CD14-positive monocyte (primary cell): ENCODE measurements around the gene TMEM19. TPM values are rescaled to one million over a fixed set of nuclear protein-coding genes. Genes with fewer than 3 reads are reported as not detected.

ENCODE experiments used
- DNase-seq, 3 donors: peaks; one replicate each; pipeline ENCODE4 v3.0.0-alpha.2; 2011 to 2022
- H2AFZ ChIP-seq: 2 replicates; pipeline ENCODE4 v1.6.0; 2012; ENCODE audit warnings: mild to moderate bottlenecking, low read depth, low read length, inconsistent platforms; ENCODE audit not compliant: insufficient read depth, poor library complexity, severe bottlenecking
- H3K27ac ChIP-seq, 2 donors: 1 replicate in 1 of 2; 2 replicates in 1 of 2; pipeline ENCODE4 v1.5.1; 2012 to 2013; ENCODE audit warnings: low read length in 2 of 2, control low read depth in 1 of 2, inconsistent platforms in 1 of 2, low read depth in 1 of 2, mild to moderate bottlenecking in 1 of 2
- H3K27me3 ChIP-seq, 2 donors: one replicate each; pipeline versions ENCODE4 v1.6.0 to v1.6.1; 2011 to 2013; ENCODE audit warnings: low read length in 2 of 2; ENCODE audit not compliant: control insufficient read depth in 2 of 2, insufficient read depth in 2 of 2
- H3K36me3 ChIP-seq, 2 donors: replicated peaks in 1 of 2; 1 replicate in 1 of 2; 2 replicates in 1 of 2; pipeline versions ENCODE4 v1.5.1 to v1.6.1; 2012 to 2013; ENCODE audit warnings: low read length in 2 of 2, control low read depth in 1 of 2, inconsistent platforms in 1 of 2, mild to moderate bottlenecking in 1 of 2; ENCODE audit not compliant: insufficient read depth in 2 of 2, control insufficient read depth in 1 of 2
- H3K4me1 ChIP-seq, 2 donors: 1 replicate in 1 of 2; 2 replicates in 1 of 2; pipeline versions ENCODE4 v1.5.1 to v1.6.1; 2012 to 2013; ENCODE audit warnings: low read length in 2 of 2, control low read depth in 1 of 2, inconsistent platforms in 1 of 2, mild to moderate bottlenecking in 1 of 2, moderate library complexity in 1 of 2; ENCODE audit not compliant: insufficient read depth in 2 of 2, control insufficient read depth in 1 of 2
- H3K4me2 ChIP-seq: replicated peaks from 2 replicates; pipeline ENCODE3; 2012; ENCODE audit warnings: low read length, moderate library complexity, mild to moderate bottlenecking; ENCODE audit not compliant: poor library complexity, severe bottlenecking; ENCODE audit errors: extremely low read depth
- H3K4me3 ChIP-seq, 3 experiments: fragments of 200-600 bp in 1 of 3; sonication (generic) in 1 of 3; replicated peaks in 1 of 3; 1 replicate in 2 of 3; 2 replicates in 1 of 3; pipeline ENCODE4 v1.5.1; 2011 to 2013; ENCODE audit warnings: low read length in 3 of 3, mild to moderate bottlenecking in 3 of 3, control low read depth in 2 of 3, low read depth in 2 of 3, inconsistent platforms in 1 of 3, moderate library complexity in 1 of 3
- H3K79me2 ChIP-seq: 2 replicates; pipeline ENCODE4 v1.6.0; 2012; ENCODE audit warnings: mild to moderate bottlenecking, control low read depth, inconsistent platforms, low read length, moderate library complexity; ENCODE audit not compliant: insufficient read depth
- H3K9ac ChIP-seq: 2 replicates; pipeline ENCODE4 v1.6.0; 2017; ENCODE audit warnings: low read length, mild to moderate bottlenecking; ENCODE audit not compliant: insufficient read depth, poor library complexity, severe bottlenecking
- H3K9me3 ChIP-seq, 2 donors: replicated peaks in 1 of 2; 1 replicate in 1 of 2; 2 replicates in 1 of 2; pipeline versions ENCODE4 v1.5.1 to v1.6.1; 2012 to 2013; ENCODE audit warnings: low read length in 2 of 2, control low read depth in 1 of 2; ENCODE audit not compliant: control insufficient read depth in 1 of 2, insufficient read depth in 1 of 2
- H4K20me1 ChIP-seq: 2 replicates; pipeline ENCODE4 v1.6.0; 2012; ENCODE audit warnings: mild to moderate bottlenecking, low read length, control low read depth, moderate library complexity; ENCODE audit not compliant: insufficient read depth
- H3K27ac Mint-ChIP-seq, 7 donors: one replicate each; pipeline ENCODE4 v1.8.0; 2020; ENCODE audit warnings: mild to moderate bottlenecking in 7 of 7, mixed read lengths in 7 of 7, moderate library complexity in 6 of 7, inconsistent platforms in 2 of 7
- H3K27me3 Mint-ChIP-seq, 3 donors: one replicate each; pipeline ENCODE4 v1.8.0; 2021 to 2022; ENCODE audit warnings: low read depth in 3 of 3, mild to moderate bottlenecking in 3 of 3, mixed read lengths in 3 of 3, moderate library complexity in 3 of 3, inconsistent platforms in 1 of 3
- H3K36me3 Mint-ChIP-seq, 2 donors: one replicate each; pipeline ENCODE4 v1.8.0; 2020; ENCODE audit warnings: mixed read lengths in 2 of 2, inconsistent platforms in 1 of 2, mild to moderate bottlenecking in 1 of 2
- H3K4me1 Mint-ChIP-seq: one replicate; pipeline ENCODE4 v1.8.0; 2020; ENCODE audit warnings: mild to moderate bottlenecking, mixed read lengths
- H3K4me3 Mint-ChIP-seq, 2 donors: one replicate each; pipeline ENCODE4 v1.8.0; 2020; ENCODE audit warnings: mild to moderate bottlenecking in 2 of 2, mixed read lengths in 2 of 2, moderate library complexity in 1 of 2
- H3K9me3 Mint-ChIP-seq, 7 donors: one replicate each; pipeline ENCODE4 v1.8.0; 2020 to 2022; ENCODE audit warnings: mixed read lengths in 7 of 7, mild to moderate bottlenecking in 6 of 7, moderate library complexity in 6 of 7, inconsistent platforms in 2 of 7
- WGBS: methylation state at CpG from one replicate; pipeline ENCODE4 v1.1.5; 2013; ENCODE audit warnings: missing lambda C conversion rate; ENCODE audit not compliant: insufficient coverage; 5-methylcytosine and 5-hydroxymethylcytosine counted together
- intact Hi-C, 2 donors: fragments of 100-400 bp; cut with micrococcal nuclease; formaldehyde crosslinking; loops; one replicate each; pipeline versions ENCODE4 v1.15.0 to v1.15.1; 2023
- polyA plus RNA-seq, 3 donors: library from polyadenylated mRNA; depleted of rRNA in 1 of 3; unstranded in 2 of 3; stranded (reverse) in 1 of 3; fragments of 300-500 nt in 2 of 3; fragments of >200 nt in 1 of 3; fragmentation: Illumina TruSeq in 2 of 3; gene quantifications; 1 replicate in 2 of 3; 2 replicates in 1 of 3; pipeline ENCODE4 v1.2.3, GENCODE V29; 2012 to 2021
- TF ChIP-seq, protein P1 (sequence below): fragments of 200-600 bp; IDR thresholded peaks from one replicate; pipeline ENCODE4 v1.8.0; 2022; ENCODE audit warnings: antibody characterized with exemption, mild to moderate bottlenecking

Gene TMEM19
- polyA plus RNA-seq, 3 donors: 9.1 to 39.7 (median 25.4) TPM

DNA sequence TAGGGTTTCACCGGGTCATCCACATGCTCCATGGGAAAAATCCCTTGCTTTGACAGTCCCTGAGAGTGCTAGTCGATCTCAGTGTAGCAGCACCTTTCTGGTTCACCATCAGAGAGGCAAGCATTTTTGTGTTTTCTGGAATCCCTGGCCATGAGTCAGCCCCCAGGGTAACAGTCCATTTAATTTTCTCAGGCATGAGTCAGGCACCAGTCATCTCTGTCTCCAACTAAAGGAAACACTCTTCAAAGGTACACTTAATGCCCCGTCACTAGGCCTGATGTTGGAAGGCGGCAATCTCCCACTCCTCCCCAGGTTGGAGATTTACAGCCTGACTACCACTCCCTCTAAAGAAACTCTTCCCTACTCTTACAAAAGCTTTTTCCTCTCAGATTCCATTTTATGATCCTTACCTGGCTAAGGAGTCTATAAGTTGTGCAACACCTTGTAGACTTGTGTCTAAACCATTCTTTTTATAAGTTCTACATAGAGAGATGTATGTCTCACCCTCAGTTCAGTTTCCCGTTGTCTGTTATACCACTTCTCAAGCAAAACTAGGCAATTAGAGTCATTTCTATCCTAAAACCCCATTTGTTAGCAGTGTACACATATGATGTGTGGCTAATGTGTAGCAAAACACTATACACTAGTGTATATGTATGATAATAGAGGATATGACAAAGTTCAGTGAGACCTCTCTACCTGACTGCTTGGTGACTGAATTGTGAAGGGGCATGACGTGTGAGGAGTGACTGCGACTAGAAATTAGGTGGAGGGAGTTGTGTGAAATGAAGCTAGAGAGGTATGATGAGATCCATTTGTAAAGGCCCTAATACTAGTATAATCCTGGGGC, 24.6 kb downstream of the TMEM19 start:
- Histone ChIP-seq H4K20me1 (no peaks in the 10 kb centered on the region), H3K4me2 (no peak overlapping the region), H3K4me3 (no peak overlapping the region), H3K79me2 (no peaks in the 10 kb centered on the region), H3K4me1 (no peaks in the 10 kb centered on the region), H3K27me3 (no peaks in the 10 kb centered on the region), H2AFZ (no peak overlapping the region), H3K27ac (no peak overlapping the region), H3K36me3 (no peaks in the 10 kb centered on the region), H3K9me3 (peaks cover 16 to 22% of the 10 kb centered on the region in 2 donors), H3K9ac (no peak overlapping the region)
- Mint-ChIP-seq H3K36me3 (peaks cover 0 to 9% of the 10 kb centered on the region in 2 donors), H3K27ac (no peak overlapping the region), H3K9me3 (peaks cover 21 to 41% (median 27%) of the 10 kb centered on the region in 7 donors), H3K4me1 (no peaks in the 10 kb centered on the region), H3K4me3 (no peak overlapping the region), H3K27me3 (peaks cover 0 to 2% (median 0%) of the 10 kb centered on the region in 3 donors)
- TF ChIP-seq, protein P1, sequence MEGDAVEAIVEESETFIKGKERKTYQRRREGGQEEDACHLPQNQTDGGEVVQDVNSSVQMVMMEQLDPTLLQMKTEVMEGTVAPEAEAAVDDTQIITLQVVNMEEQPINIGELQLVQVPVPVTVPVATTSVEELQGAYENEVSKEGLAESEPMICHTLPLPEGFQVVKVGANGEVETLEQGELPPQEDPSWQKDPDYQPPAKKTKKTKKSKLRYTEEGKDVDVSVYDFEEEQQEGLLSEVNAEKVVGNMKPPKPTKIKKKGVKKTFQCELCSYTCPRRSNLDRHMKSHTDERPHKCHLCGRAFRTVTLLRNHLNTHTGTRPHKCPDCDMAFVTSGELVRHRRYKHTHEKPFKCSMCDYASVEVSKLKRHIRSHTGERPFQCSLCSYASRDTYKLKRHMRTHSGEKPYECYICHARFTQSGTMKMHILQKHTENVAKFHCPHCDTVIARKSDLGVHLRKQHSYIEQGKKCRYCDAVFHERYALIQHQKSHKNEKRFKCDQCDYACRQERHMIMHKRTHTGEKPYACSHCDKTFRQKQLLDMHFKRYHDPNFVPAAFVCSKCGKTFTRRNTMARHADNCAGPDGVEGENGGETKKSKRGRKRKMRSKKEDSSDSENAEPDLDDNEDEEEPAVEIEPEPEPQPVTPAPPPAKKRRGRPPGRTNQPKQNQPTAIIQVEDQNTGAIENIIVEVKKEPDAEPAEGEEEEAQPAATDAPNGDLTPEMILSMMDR: no peak
- WGBS: 94% methylated on average over 3 of the region's 7 CpGs
- DNase-seq: no peak
- intact Hi-C loops: no loop called here

DNA sequence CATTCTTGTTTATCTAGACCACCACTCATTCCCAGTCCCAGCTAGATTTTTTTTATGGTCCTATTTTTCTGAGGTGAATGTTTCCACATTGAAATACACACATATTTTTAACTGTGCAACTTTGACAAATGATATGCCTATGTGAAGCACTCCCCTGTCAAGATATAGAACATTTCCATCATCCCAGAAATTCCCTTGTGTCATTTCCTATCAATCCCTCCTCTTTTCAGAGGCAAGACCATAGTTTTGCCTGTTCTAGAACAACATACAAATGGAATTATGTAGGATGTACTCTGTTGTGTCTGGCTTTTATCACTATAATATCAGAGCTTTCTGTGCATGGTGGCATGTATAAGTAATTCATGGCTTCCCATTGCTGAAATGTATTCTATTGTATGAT, 32.7 kb downstream of the TMEM19 start:
- Mint-ChIP-seq H3K36me3 (no peaks in the 10 kb centered on the region), H3K4me3 (no peak overlapping the region), H3K27me3 (peaks cover 0 to 3% (median 0%) of the 10 kb centered on the region in 3 donors), H3K27ac (no peak overlapping the region), H3K9me3 (peaks cover 7 to 23% (median 16%) of the 10 kb centered on the region in 7 donors), H3K4me1 (no peaks in the 10 kb centered on the region)
- no peak for DNase-seq
- Histone ChIP-seq H3K27ac (no peak overlapping the region), H3K4me1 (no peaks in the 10 kb centered on the region), H3K27me3 (no peaks in the 10 kb centered on the region), H3K36me3 (no peaks in the 10 kb centered on the region), H3K4me3 (no peak overlapping the region), H3K9ac (no peak overlapping the region), H2AFZ (no peak overlapping the region), H3K79me2 (no peaks in the 10 kb centered on the region), H4K20me1 (no peaks in the 10 kb centered on the region), H3K9me3 (peaks cover 10 to 11% of the 10 kb centered on the region in 2 donors), H3K4me2 (no peak overlapping the region)
- intact Hi-C loops: no loop called here
- TF ChIP-seq, protein P1: no peak
